Measurements from ENCODE around the gene OR2M3. TPM values are rescaled to one million over a fixed set of nuclear protein-coding genes. Genes with fewer than 3 reads are reported as not detected.

Gene OR2M3
- total RNA-seq, 3 donors from 2014 or later, result under 0.01 to 0.29 TPM; not detected in 1

DNA sequence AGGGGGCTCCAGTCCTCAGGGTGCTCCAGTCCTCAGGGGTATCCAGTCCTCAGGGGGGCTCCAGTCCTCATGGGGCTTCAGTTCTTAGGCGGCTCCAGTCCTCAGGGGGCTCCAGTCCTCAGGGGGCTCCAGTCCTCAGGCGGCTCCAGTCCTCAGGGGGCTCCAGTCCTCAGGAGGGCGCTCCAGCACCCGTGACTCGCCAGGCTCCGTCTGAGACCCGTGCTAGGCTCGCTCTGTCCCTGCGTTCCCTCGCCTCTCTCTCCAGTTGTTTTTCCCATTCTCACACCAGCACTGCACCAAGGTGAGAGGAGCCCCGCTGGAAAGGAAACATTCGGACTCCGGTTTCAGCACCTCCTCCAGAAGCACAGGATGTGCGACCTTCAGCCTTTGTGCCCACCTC lies 31.9 kb upstream of the OR2M3 start:
- TF ChIP-seq POLR2A (IDR thresholded peaks at IDR 0.05), result no peak
- no peak for TF ChIP-seq POLR2AphosphoS5 (IDR thresholded peaks at IDR 0.05)
- TF ChIP-seq, protein P1, sequence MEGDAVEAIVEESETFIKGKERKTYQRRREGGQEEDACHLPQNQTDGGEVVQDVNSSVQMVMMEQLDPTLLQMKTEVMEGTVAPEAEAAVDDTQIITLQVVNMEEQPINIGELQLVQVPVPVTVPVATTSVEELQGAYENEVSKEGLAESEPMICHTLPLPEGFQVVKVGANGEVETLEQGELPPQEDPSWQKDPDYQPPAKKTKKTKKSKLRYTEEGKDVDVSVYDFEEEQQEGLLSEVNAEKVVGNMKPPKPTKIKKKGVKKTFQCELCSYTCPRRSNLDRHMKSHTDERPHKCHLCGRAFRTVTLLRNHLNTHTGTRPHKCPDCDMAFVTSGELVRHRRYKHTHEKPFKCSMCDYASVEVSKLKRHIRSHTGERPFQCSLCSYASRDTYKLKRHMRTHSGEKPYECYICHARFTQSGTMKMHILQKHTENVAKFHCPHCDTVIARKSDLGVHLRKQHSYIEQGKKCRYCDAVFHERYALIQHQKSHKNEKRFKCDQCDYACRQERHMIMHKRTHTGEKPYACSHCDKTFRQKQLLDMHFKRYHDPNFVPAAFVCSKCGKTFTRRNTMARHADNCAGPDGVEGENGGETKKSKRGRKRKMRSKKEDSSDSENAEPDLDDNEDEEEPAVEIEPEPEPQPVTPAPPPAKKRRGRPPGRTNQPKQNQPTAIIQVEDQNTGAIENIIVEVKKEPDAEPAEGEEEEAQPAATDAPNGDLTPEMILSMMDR (IDR thresholded peaks at IDR 0.05), result no peak
- no peaks in the 10 kb centered on the region for H3K27me3 ChIP-seq
- H3K4me1 ChIP-seq, result no peaks in the 10 kb centered on the region

DNA sequence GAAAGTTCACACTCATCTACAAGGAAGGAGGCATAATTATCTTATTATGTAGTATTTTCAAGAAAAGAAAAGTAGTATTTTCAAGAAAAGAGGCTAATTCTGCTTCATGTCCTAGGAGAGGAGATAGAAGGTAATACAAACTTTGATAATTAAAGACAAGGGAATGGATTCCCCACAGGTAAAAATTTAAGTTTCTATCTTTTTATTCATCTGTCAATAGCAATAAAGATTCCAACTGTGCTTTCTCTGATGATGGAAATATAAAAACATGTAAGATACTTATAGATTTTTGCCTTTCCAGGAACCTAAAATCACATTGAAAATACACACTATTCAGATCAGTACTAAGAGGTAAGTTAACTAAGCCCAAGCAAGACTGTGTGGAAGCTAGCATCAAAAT lies 22.5 kb upstream of the OR2M3 start, which contains the start of gene OR2M2:
TSS of gene OR2M2 (plus strand) at position 301 of the 400 bp plus-strand sequence. CDS start 5,165 bp downstream, outside the sequence.
- intact Hi-C loops (cut with DNase I; ENCODE audit: low total_unique reads), result no loop called here
- no peaks in the 10 kb centered on the region for H3K36me3 ChIP-seq
- no peaks in the 10 kb centered on the region for H3K4me1 ChIP-seq
- H3K27ac ChIP-seq, result no peak within 1 kb of the TSS
- H3K9me3 ChIP-seq, result no peaks in the 10 kb centered on the region
- TF ChIP-seq, protein P1 (IDR thresholded peaks at IDR 0.05), result no peak
- TF ChIP-seq POLR2A (IDR thresholded peaks at IDR 0.05) (no peak), POLR2AphosphoS5 (IDR thresholded peaks at IDR 0.05) (no peak)
- H3K27me3 ChIP-seq, result no peaks in the 10 kb centered on the region
- no peak for DNase-seq (ENCODE audit: low spot score in 2 of 2)
- H3K4me3 ChIP-seq, result no peak within 1 kb of the TSS

More for the DNA sequence above, 31.9 kb upstream of the OR2M3 start:
- Histone ChIP-seq H3K4me3 (no peak overlapping the region), H3K36me3 (no peaks in the 10 kb centered on the region), H3K27ac (no peak overlapping the region), H3K9me3 (peaks cover 0 to 5% of the 10 kb centered on the region in 2 donors)
- no peak for DNase-seq (ENCODE audit: low spot score in 2 of 2)
- intact Hi-C loops (cut with DNase I; ENCODE audit: low total_unique reads), result no loop called here

DNA sequence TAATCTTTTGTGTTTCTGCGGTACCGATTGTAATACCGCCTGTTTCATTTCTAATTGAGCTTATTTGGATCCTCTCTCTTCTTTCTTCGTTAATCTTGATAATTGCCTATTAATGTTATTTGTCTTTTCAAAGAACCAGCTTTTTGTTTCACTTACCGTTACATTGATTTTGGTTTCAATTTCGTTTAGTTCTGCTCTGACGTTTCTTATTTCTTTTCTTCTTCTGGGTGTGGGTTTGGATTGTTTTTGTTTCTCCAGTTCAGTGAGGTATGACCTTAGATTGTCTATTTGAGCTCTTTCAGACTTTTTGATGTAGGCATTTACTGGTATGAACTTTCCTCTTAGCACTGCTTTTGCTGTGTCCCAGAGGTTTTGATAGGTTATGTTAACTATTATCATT lies 13.1 kb upstream of the OR2M3 start:
- Histone ChIP-seq H3K9me3 (peaks cover 0 to 15% of the 10 kb centered on the region in 2 donors), H3K4me3 (no peak overlapping the region), H3K4me1 (no peaks in the 10 kb centered on the region), H3K27ac (no peak overlapping the region), H3K36me3 (no peaks in the 10 kb centered on the region), H3K27me3 (no peaks in the 10 kb centered on the region)
- TF ChIP-seq, protein P1 (IDR thresholded peaks at IDR 0.05), result no peak
- TF ChIP-seq POLR2A (IDR thresholded peaks at IDR 0.05) (no peak), POLR2AphosphoS5 (IDR thresholded peaks at IDR 0.05) (no peak)
- DNase-seq (ENCODE audit: low spot score in 2 of 2), result no peak
- intact Hi-C loops (cut with DNase I; ENCODE audit: low total_unique reads), result no loop called here

DNA sequence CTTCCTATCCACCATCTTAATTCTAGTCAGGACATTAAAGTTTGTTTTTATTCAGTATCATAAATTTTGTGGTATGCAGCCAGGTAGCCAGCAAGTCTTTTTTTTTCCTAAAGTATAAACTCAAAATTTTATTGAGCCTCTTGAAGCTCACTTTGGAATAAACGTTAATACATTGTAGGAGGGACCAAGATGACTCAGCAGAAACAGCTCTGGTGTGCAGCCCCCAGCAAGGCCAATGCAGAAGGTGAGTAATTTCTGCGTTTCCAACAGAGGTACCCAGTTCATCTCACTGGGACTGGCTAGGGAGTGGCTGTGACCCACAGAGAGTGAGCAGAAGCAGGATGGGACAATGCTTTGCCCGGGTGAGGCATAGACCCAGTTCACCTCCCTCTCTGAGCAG lies 9.7 kb upstream of the OR2M3 start:
- Histone ChIP-seq H3K27me3 (no peaks in the 10 kb centered on the region), H3K4me1 (no peaks in the 10 kb centered on the region), H3K9me3 (peaks cover 0 to 7% of the 10 kb centered on the region in 2 donors), H3K36me3 (no peaks in the 10 kb centered on the region), H3K27ac (no peak overlapping the region), H3K4me3 (no peak overlapping the region)
- DNase-seq (ENCODE audit: low spot score in 2 of 2), result no peak
- intact Hi-C loops (cut with DNase I; ENCODE audit: low total_unique reads), result no loop called here
- TF ChIP-seq, protein P1 (IDR thresholded peaks at IDR 0.05), result no peak
- TF ChIP-seq POLR2A (IDR thresholded peaks at IDR 0.05) (no peak), POLR2AphosphoS5 (IDR thresholded peaks at IDR 0.05) (no peak)

DNA sequence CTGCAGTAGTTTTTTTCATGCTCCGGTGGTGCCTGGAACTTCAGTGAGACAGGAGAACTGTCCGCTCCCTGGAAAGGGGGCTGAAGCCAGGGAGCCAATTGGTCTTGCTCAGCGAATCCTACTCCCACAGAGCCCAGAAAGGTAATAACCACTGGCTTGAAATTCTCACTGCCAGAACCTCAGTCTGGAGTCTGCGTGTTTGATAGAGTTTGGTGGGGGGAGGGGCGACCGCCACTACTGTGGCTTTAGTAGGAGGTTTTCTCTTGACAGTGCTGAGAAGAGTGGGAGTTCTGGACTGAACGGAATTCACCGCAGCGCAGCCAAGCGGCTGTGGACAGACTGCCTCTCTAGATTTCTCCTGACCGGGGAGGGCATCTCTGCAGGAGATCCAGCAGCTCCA lies 8.0 kb upstream of the OR2M3 start:
- H3K27ac ChIP-seq, result no peak overlapping the region
- H3K27me3 ChIP-seq, result no peaks in the 10 kb centered on the region
- intact Hi-C loops (cut with DNase I; ENCODE audit: low total_unique reads), result no loop called here
- H3K9me3 ChIP-seq, result no peaks in the 10 kb centered on the region
- no peaks in the 10 kb centered on the region for H3K36me3 ChIP-seq
- DNase-seq (ENCODE audit: low spot score in 2 of 2), result no peak
- no peaks in the 10 kb centered on the region for H3K4me1 ChIP-seq
- no peak for TF ChIP-seq POLR2AphosphoS5 (IDR thresholded peaks at IDR 0.05)
- TF ChIP-seq POLR2A (IDR thresholded peaks at IDR 0.05), result no peak
- TF ChIP-seq, protein P1 (IDR thresholded peaks at IDR 0.05), result no peak
- H3K4me3 ChIP-seq, result no peak overlapping the region
